CD4-positive, alpha-beta T cell (primary cell): ENCODE measurements around the gene SACS. TPM values are rescaled to one million over a fixed set of nuclear protein-coding genes. Genes with fewer than 3 reads are reported as not detected.

ENCODE experiments used
- ATAC-seq: fragments of 200-7000 bp; cut with Tn5 transposase; one replicate; pipeline ENCODE4 v1.10.0; 2022; ENCODE audit warnings: mild to moderate bottlenecking; ENCODE audit not compliant: poor library complexity
- CTCF ChIA-PET: fragments of 350-600 bp; sonication (Branson Sonifier 250); formaldehyde crosslinking; loops from one replicate; lab custom pipeline; 2021; ENCODE audit warnings: antibody characterized with exemption, inconsistent platforms; lab: Charles Lee
- POLR2A ChIA-PET: fragments of 350-600 bp; sonication (Branson Sonifier 250); formaldehyde crosslinking; loops from one replicate; lab custom pipeline; 2021; ENCODE audit warnings: antibody characterized with exemption, inconsistent platforms; lab: Charles Lee
- DNase-seq, 14 experiments: peaks; one replicate each; pipeline ENCODE4 v3.0.0-alpha.2; 2013 to 2020; ENCODE audit warnings: mixed read lengths in 2 of 14
- H3K27ac ChIP-seq, 2 donors: one replicate each; pipeline versions ENCODE4 v1.5.1 to v1.7.0; 2013; ENCODE audit warnings: low read length in 2 of 2, low read depth in 1 of 2, mild to moderate bottlenecking in 1 of 2
- H3K27me3 ChIP-seq, 2 experiments: 1 replicate in 1 of 2; 2 replicates in 1 of 2; pipeline versions ENCODE4 v1.6.1 to v1.7.0; 2013; ENCODE audit warnings: low read length in 2 of 2, control low read depth in 1 of 2, mild to moderate bottlenecking in 1 of 2, moderate library complexity in 1 of 2; ENCODE audit not compliant: insufficient read depth in 2 of 2, control insufficient read depth in 1 of 2
- H3K36me3 ChIP-seq: one replicate; pipeline ENCODE4 v1.6.1; 2013; ENCODE audit warnings: low read length, control low read depth; ENCODE audit not compliant: insufficient read depth
- H3K4me1 ChIP-seq: one replicate; pipeline ENCODE4 v1.6.1; 2013; ENCODE audit warnings: low read length, control low read depth; ENCODE audit not compliant: insufficient read depth
- H3K4me3 ChIP-seq: one replicate; pipeline ENCODE4 v1.5.1; 2013; ENCODE audit warnings: mild to moderate bottlenecking, low read length, moderate library complexity
- H3K9me3 ChIP-seq, 2 experiments: 1 replicate in 1 of 2; 2 replicates in 1 of 2; pipeline versions ENCODE4 v1.6.1 to v1.7.0; 2013; ENCODE audit warnings: low read length in 2 of 2, mild to moderate bottlenecking in 2 of 2, control low read depth in 1 of 2, moderate library complexity in 1 of 2; ENCODE audit not compliant: control insufficient read depth in 1 of 2, insufficient read depth in 1 of 2
- H3K27ac Mint-ChIP-seq: one replicate; pipeline ENCODE4 v1.8.0; 2020; ENCODE audit warnings: mixed read lengths
- H3K27me3 Mint-ChIP-seq: one replicate; pipeline ENCODE4 v1.8.0; 2021; ENCODE audit warnings: mixed read lengths
- H3K36me3 Mint-ChIP-seq: one replicate; pipeline ENCODE4 v1.8.0; 2021; ENCODE audit warnings: low read depth, mixed read lengths
- H3K4me1 Mint-ChIP-seq: one replicate; pipeline ENCODE4 v1.8.0; 2021; ENCODE audit warnings: low read depth, mixed read lengths
- H3K4me3 Mint-ChIP-seq: one replicate; pipeline ENCODE4 v1.8.0; 2020; ENCODE audit warnings: mild to moderate bottlenecking, mixed read lengths
- H3K9me3 Mint-ChIP-seq: one replicate; pipeline ENCODE4 v1.8.0; 2020; ENCODE audit warnings: mixed read lengths
- intact Hi-C, 2 experiments: fragments of 100-400 bp; cut with DNase I in 1 of 2; cut with micrococcal nuclease in 1 of 2; formaldehyde crosslinking; loops; one replicate each; pipeline versions ENCODE4 v1.15.1 to v1.9.0; 2023 to 2025; cut with DNase I, micrococcal nuclease
- total RNA-seq, 174 experiments: library from RNA in 2 of 174; stranded (reverse) in 2 of 174; gene quantifications; one replicate each; pipeline ENCODE4 v1.2.3 and lab custom pipeline; 2021 to 2026
- TF ChIP-seq, protein P1 (sequence below): fragments of 200-600 bp; IDR thresholded peaks from one replicate; pipeline ENCODE4 v1.8.0; 2022; ENCODE audit warnings: antibody characterized with exemption, mild to moderate bottlenecking

SACS gene
- total RNA-seq, 2 experiments from 2014 or later: 8.7 to 11.6 TPM

DNA sequence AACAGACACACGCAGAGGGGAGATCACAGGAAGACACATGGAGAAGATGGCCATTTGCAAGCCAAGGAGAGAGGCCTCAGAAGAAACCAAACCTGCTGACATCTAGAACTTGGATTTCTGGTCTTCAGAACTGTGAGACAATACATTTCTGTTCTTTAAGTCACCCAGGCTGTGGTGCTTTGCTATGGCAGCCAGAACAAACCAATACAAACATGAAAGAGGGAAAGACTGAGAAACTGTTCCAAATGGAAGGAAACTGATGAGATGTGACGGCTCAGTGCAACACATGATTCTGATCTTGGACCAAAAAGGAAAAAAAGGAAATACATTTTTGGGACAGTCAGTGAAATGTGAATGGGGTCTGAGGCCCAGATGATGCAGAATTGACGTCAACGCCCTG lies 30.2 kb upstream of the SACS start:
- Histone ChIP-seq H3K9me3 (no peaks in the 10 kb centered on the region), H3K4me3 (no peak overlapping the region), H3K27me3 (no peaks in the 10 kb centered on the region), H3K27ac (no peak overlapping the region), H3K36me3 (no peaks in the 10 kb centered on the region), H3K4me1 (peaks cover 14% of the 10 kb centered on the region)
- H3K27ac Mint-ChIP-seq: no peak overlapping the region
- ChIA-PET CTCF (no interaction called here), POLR2A (no interaction called here)
- ATAC-seq: no peak
- H3K9me3 Mint-ChIP-seq: no peaks in the 10 kb centered on the region
- H3K4me3 Mint-ChIP-seq: no peak overlapping the region
- intact Hi-C loops: no loop called here
- TF ChIP-seq, protein P1, sequence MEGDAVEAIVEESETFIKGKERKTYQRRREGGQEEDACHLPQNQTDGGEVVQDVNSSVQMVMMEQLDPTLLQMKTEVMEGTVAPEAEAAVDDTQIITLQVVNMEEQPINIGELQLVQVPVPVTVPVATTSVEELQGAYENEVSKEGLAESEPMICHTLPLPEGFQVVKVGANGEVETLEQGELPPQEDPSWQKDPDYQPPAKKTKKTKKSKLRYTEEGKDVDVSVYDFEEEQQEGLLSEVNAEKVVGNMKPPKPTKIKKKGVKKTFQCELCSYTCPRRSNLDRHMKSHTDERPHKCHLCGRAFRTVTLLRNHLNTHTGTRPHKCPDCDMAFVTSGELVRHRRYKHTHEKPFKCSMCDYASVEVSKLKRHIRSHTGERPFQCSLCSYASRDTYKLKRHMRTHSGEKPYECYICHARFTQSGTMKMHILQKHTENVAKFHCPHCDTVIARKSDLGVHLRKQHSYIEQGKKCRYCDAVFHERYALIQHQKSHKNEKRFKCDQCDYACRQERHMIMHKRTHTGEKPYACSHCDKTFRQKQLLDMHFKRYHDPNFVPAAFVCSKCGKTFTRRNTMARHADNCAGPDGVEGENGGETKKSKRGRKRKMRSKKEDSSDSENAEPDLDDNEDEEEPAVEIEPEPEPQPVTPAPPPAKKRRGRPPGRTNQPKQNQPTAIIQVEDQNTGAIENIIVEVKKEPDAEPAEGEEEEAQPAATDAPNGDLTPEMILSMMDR: no peak
- H3K4me1 Mint-ChIP-seq: no peaks in the 10 kb centered on the region
- H3K36me3 Mint-ChIP-seq: no peaks in the 10 kb centered on the region
- no peak for DNase-seq
- no peaks in the 10 kb centered on the region for H3K27me3 Mint-ChIP-seq

DNA sequence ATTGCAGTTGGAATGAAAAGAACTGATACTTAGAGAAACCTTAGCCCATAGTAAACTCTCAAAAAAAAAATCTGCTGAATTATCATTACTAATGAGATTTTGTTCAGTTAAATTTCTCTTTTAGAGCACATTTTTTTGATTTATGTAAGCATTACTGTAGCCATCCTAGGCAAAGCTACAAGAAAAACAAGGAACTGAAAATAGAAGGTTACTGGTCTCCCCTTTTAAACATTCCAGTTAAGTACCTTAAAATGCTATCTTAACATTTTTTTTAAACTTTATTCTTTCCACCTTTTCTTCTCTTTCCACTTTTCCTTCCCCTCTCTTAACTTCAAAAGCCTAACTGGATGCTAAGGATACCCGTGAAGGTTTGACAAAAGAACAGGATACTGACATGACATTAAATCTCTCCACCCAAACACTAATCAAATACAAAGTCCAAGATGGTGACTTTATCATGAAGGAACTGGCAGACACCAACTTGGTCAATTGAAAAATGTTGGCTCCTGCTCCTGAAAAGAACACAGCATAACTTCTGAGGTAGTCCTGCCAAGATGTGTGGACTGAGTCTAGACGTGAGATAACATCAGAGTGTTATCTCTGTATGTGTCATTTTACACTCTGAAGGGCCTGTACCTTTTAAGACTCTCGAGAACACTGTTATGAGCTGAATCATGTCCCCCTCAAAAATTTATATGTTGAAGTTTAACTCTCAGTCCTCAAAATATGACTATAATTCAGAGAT lies 29.5 kb upstream of the SACS start:
- ChIA-PET POLR2A (no interaction called here), CTCF (no interaction called here)
- ATAC-seq (no peak), DNase-seq (no peak)
- no peak overlapping the region for H3K27ac Mint-ChIP-seq
- H3K4me1 ChIP-seq: peaks cover 14% of the 10 kb centered on the region
- H3K9me3 Mint-ChIP-seq: no peaks in the 10 kb centered on the region
- H3K9me3 ChIP-seq: no peaks in the 10 kb centered on the region
- no peak overlapping the region for H3K27ac ChIP-seq
- H3K36me3 ChIP-seq: no peaks in the 10 kb centered on the region
- no peak overlapping the region for H3K4me3 ChIP-seq
- TF ChIP-seq, protein P1: no peak
- H3K4me1 Mint-ChIP-seq: no peaks in the 10 kb centered on the region
- intact Hi-C loops: no loop called here
- H3K27me3 Mint-ChIP-seq: no peaks in the 10 kb centered on the region
- H3K4me3 Mint-ChIP-seq: no peak overlapping the region
- H3K36me3 Mint-ChIP-seq: no peaks in the 10 kb centered on the region
- no peaks in the 10 kb centered on the region for H3K27me3 ChIP-seq

DNA sequence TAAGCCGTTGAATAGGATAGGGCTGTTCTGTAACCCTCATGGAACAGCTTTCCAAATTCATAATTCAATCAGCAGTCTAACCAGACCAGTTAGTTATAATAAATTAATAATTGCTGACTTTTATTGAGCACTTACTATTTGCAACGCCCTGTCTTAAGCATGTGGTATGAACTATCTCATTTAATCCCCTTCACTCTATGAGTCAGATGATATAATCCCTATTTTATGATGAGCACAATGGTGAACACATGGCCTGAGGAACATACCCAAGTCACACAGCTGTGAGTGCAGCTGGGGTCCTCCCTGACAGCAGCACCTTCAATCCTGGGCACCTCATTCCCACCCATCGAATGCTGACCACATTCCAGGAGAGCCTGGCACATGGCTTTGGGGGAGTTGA lies 28.0 kb upstream of the SACS start:
- ATAC-seq (no peak), DNase-seq (no peak)
- no peaks in the 10 kb centered on the region for H3K27me3 ChIP-seq
- H3K4me3 ChIP-seq: no peak overlapping the region
- Mint-ChIP-seq H3K27me3 (no peaks in the 10 kb centered on the region), H3K4me3 (no peak overlapping the region), H3K36me3 (no peaks in the 10 kb centered on the region), H3K27ac (no peak overlapping the region), H3K9me3 (no peaks in the 10 kb centered on the region), H3K4me1 (no peaks in the 10 kb centered on the region)
- TF ChIP-seq, protein P1: no peak
- ChIA-PET CTCF (no interaction called here), POLR2A (no interaction called here)
- H3K4me1 ChIP-seq: peaks cover 7% of the 10 kb centered on the region
- H3K27ac ChIP-seq: no peak overlapping the region
- H3K9me3 ChIP-seq: no peaks in the 10 kb centered on the region
- intact Hi-C loops: no loop called here
- H3K36me3 ChIP-seq: no peaks in the 10 kb centered on the region
